GM21717 (cell line): ENCODE data around the gene UGT1A5.

Source experiments
- ATAC-seq: cut with Tn5 transposase; IDR thresholded peaks from one replicate; pipeline ENCODE4 v1.9.1; 2021; ENCODE audit warnings: mild to moderate bottlenecking, moderate library complexity; ENCODE audit not compliant: unreplicated experiment

Gene UGT1A5

GRCh38 chr2:233822101-233822771 lies 109.5 kb downstream of the UGT1A5 start:
- no peak for ATAC-seq
